Astrocyte (in vitro differentiated cells and primary cell): ENCODE results near the gene RFX4. TPM values are rescaled to one million over a fixed set of nuclear protein-coding genes. Genes with fewer than 3 reads are reported as not detected.

Experiments used
- DNase-seq: peaks from one replicate; pipeline ENCODE4 v3.0.0-alpha.2; 2010; ENCODE audit warnings: low read depth
- FAIRE-seq: peaks from 2 replicates; lab custom pipeline; 2011; peaks lifted over from hg19 to GRCh38; lab: Jason Lieb, UNC
- H2AFZ ChIP-seq: 2 replicates; pipeline ENCODE4 v1.6.0; 2012; ENCODE audit warnings: low read depth, low read length, inconsistent platforms
- H3K27ac ChIP-seq: 2 replicates; pipeline ENCODE4 v1.5.1; 2011; ENCODE audit warnings: low read depth, low read length, inconsistent platforms
- H3K27me3 ChIP-seq: 2 replicates; pipeline ENCODE4 v1.6.0; 2011; ENCODE audit warnings: low read length, inconsistent platforms; ENCODE audit not compliant: insufficient read depth
- H3K36me3 ChIP-seq: 2 replicates; pipeline ENCODE4 v1.5.1; 2011; ENCODE audit warnings: low read length, inconsistent platforms; ENCODE audit not compliant: insufficient read depth
- H3K4me1 ChIP-seq: 2 replicates; pipeline ENCODE4 v1.5.1; 2011; ENCODE audit warnings: low read length, inconsistent platforms; ENCODE audit not compliant: insufficient read depth
- H3K4me2 ChIP-seq: 2 replicates; pipeline ENCODE4 v1.6.0; 2012; ENCODE audit warnings: low read length, inconsistent platforms
- H3K4me3 ChIP-seq: 2 replicates; pipeline ENCODE4 v1.5.1; 2011; ENCODE audit warnings: low read depth, mild to moderate bottlenecking, low read length, inconsistent platforms; ENCODE audit not compliant: insufficient read depth
- H3K79me2 ChIP-seq: 2 replicates; pipeline ENCODE4 v1.6.0; 2012; ENCODE audit warnings: mild to moderate bottlenecking, low read length, inconsistent platforms; ENCODE audit not compliant: insufficient read depth
- H3K9ac ChIP-seq: 2 replicates; pipeline ENCODE4 v1.6.0; 2012; ENCODE audit warnings: mild to moderate bottlenecking, low read length, inconsistent platforms
- H3K9me3 ChIP-seq: 2 replicates; pipeline ENCODE4 v1.5.1; 2012; ENCODE audit warnings: low read depth, mild to moderate bottlenecking, low read length, inconsistent platforms; ENCODE audit not compliant: insufficient read depth
- H4K20me1 ChIP-seq: 2 replicates; pipeline ENCODE4 v1.6.0; 2012; ENCODE audit warnings: low read length, inconsistent platforms; ENCODE audit not compliant: insufficient read depth
- H3K27ac Mint-ChIP-seq: one replicate; pipeline ENCODE4 v1.8.0; 2021; ENCODE audit warnings: mild to moderate bottlenecking, mixed read lengths; ENCODE audit not compliant: unreplicated experiment
- H3K27me3 Mint-ChIP-seq: one replicate; pipeline ENCODE4 v1.8.0; 2021; ENCODE audit warnings: low read depth, mixed read lengths; ENCODE audit not compliant: unreplicated experiment
- H3K36me3 Mint-ChIP-seq: one replicate; pipeline ENCODE4 v1.8.0; 2021; ENCODE audit warnings: low read depth, mixed read lengths; ENCODE audit not compliant: unreplicated experiment
- H3K4me1 Mint-ChIP-seq: one replicate; pipeline ENCODE4 v1.8.0; 2021; ENCODE audit warnings: low read depth, mixed read lengths; ENCODE audit not compliant: unreplicated experiment
- H3K4me3 Mint-ChIP-seq: one replicate; pipeline ENCODE4 v1.8.0; 2021; ENCODE audit warnings: mild to moderate bottlenecking, moderate library complexity, mixed read lengths; ENCODE audit not compliant: unreplicated experiment
- H3K9me3 Mint-ChIP-seq: one replicate; pipeline ENCODE4 v1.8.0; 2021; ENCODE audit warnings: mild to moderate bottlenecking, mixed read lengths; ENCODE audit not compliant: unreplicated experiment
- CTCF ChIP-seq: IDR thresholded peaks from 2 replicates; pipeline ENCODE4 v1.5.1; 2011; ENCODE audit warnings: low read depth, mild to moderate bottlenecking, inconsistent platforms, low read length, moderate library complexity; ENCODE audit not compliant: insufficient read depth
- EZH2 ChIP-seq: IDR thresholded peaks from 2 replicates; pipeline ENCODE4 v1.6.1; 2012; ENCODE audit warnings: mild to moderate bottlenecking, low read length, inconsistent platforms; ENCODE audit not compliant: insufficient read depth
- total RNA-seq: library from RNA; stranded (reverse); gene quantifications from 2 replicates; pipeline ENCODE4 v1.2.1, GENCODE V29; 2021

RFX4 gene
- total RNA-seq, 1 donor from 2014 or later: 0.07 TPM

DNA sequence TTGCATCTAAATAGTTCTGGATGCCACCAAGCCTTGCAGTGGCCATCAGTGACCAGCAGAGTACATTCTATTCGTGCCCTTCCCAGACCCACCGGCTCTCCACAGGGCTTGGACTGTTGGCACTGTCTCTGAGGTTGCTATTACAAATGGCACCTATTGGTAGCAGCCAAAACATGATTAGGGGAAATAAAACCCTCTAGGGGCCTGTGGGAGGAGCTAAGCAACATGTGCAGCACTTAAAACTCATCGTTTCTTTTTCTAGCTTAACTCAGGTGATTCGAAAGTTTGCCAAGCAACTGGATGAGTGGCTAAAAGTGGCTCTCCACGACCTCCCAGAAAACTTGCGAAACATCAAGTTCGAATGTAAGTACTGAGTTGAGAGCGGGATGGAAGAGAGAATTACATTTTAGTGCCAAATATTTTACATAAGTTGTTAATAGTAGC, 126.3 kb downstream of the RFX4 start:
- no peak overlapping the region for H3K27ac Mint-ChIP-seq
- Histone ChIP-seq H3K4me3 (no peak overlapping the region), H3K4me1 (no peaks in the 10 kb centered on the region), H3K9me3 (no peaks in the 10 kb centered on the region), H3K27me3 (no peaks in the 10 kb centered on the region), H2AFZ (no peak overlapping the region), H3K9ac (no peak overlapping the region), H3K27ac (no peak overlapping the region), H3K4me2 (no peak overlapping the region), H4K20me1 (no peaks in the 10 kb centered on the region), H3K79me2 (no peaks in the 10 kb centered on the region), H3K36me3 (no peaks in the 10 kb centered on the region)
- H3K27me3 Mint-ChIP-seq: no peaks in the 10 kb centered on the region
- peaks cover 5% of the 10 kb centered on the region for H3K4me1 Mint-ChIP-seq
- H3K4me3 Mint-ChIP-seq: no peak overlapping the region
- peaks cover under 1% of the 10 kb centered on the region for H3K9me3 Mint-ChIP-seq
- TF ChIP-seq CTCF: no peak
- TF ChIP-seq EZH2: no peak
- FAIRE-seq (no peak), DNase-seq (no peak)
- no peaks in the 10 kb centered on the region for H3K36me3 Mint-ChIP-seq

GRCh38 chr12:106710143-106710893, 127.5 kb downstream of the RFX4 start:
- FAIRE-seq (no peak), DNase-seq (no peak)
- H3K4me2 ChIP-seq: no peak overlapping the region
- Mint-ChIP-seq H3K27me3 (no peaks in the 10 kb centered on the region), H3K9me3 (no peaks in the 10 kb centered on the region), H3K4me1 (peaks cover 5% of the 10 kb centered on the region), H3K4me3 (no peak overlapping the region), H3K36me3 (no peaks in the 10 kb centered on the region), H3K27ac (no peak overlapping the region)
- H3K27ac ChIP-seq: no peak overlapping the region
- no peak overlapping the region for H3K9ac ChIP-seq
- no peak overlapping the region for H3K4me3 ChIP-seq
- no peaks in the 10 kb centered on the region for H3K9me3 ChIP-seq
- no peaks in the 10 kb centered on the region for H3K79me2 ChIP-seq
- H4K20me1 ChIP-seq: no peaks in the 10 kb centered on the region
- H3K36me3 ChIP-seq: no peaks in the 10 kb centered on the region
- no peaks in the 10 kb centered on the region for H3K27me3 ChIP-seq
- H2AFZ ChIP-seq: no peak overlapping the region
- no peak for TF ChIP-seq CTCF
- no peak for TF ChIP-seq EZH2
- H3K4me1 ChIP-seq: no peaks in the 10 kb centered on the region

GRCh38 chr12:106711316-106711715, 128.5 kb downstream of the RFX4 start:
- H3K27me3 Mint-ChIP-seq: peaks cover 4% of the 10 kb centered on the region
- Histone ChIP-seq H3K4me2 (no peak overlapping the region), H3K27ac (no peak overlapping the region), H3K9ac (no peak overlapping the region), H4K20me1 (no peaks in the 10 kb centered on the region), H3K9me3 (no peaks in the 10 kb centered on the region), H3K4me1 (no peaks in the 10 kb centered on the region), H3K79me2 (no peaks in the 10 kb centered on the region), H3K27me3 (no peaks in the 10 kb centered on the region), H2AFZ (no peak overlapping the region), H3K36me3 (no peaks in the 10 kb centered on the region), H3K4me3 (no peak overlapping the region)
- FAIRE-seq: no peak
- DNase-seq: no peak
- H3K4me1 Mint-ChIP-seq: peaks cover 5% of the 10 kb centered on the region
- no peaks in the 10 kb centered on the region for H3K36me3 Mint-ChIP-seq
- TF ChIP-seq EZH2 (no peak), CTCF (no peak)
- no peak overlapping the region for H3K27ac Mint-ChIP-seq
- H3K9me3 Mint-ChIP-seq: no peaks in the 10 kb centered on the region
- H3K4me3 Mint-ChIP-seq: no peak overlapping the region
